ENCODE data around the gene NCKAP5.
A peak's percentile ranks its signal among the peaks of the same experiment; 100 is the strongest.

NCKAP5 gene

DNA sequence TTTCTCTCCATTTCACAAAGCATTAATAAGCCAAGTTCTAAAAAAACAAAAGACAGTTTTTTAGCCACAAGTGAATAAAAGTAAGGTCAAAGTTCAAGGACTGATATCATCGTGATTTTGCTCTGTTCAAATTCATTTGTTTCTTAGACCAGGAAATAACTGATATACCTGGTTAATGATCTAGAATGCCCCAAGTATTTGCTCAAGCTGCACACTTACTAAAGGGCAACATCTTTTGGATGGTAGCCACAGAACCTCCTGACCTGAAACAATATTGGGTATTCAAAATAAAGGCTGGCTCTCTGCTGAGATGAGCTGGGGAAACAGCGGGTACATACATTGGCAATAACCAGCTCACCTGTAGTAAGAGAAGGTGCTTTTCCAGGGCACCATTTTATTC lies 583.5 kb downstream of the NCKAP5 start:
- no peak for DNase-seq (ENCODE audit: low spot score)

DNA sequence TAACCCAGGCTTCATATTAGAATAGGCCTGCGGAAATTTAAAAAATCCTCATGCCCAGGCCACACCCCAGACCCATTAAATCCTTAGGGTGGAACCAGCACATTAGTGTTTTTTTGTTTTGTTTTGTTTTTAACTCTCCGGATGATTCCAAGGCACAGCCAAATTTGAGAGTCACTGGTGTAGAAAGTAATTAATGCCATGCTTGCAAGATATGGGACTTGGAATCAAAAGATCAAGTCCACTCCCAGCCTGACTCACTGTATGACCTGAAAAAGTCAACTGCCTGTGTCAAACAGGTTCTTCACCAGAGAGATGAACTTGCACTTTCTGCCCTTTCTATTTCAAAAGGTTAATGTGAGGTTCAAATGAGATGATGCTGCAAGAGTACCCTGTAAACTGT lies 588.0 kb downstream of the NCKAP5 start:
- DNase-seq (ENCODE audit: low spot score): no peak

DNA sequence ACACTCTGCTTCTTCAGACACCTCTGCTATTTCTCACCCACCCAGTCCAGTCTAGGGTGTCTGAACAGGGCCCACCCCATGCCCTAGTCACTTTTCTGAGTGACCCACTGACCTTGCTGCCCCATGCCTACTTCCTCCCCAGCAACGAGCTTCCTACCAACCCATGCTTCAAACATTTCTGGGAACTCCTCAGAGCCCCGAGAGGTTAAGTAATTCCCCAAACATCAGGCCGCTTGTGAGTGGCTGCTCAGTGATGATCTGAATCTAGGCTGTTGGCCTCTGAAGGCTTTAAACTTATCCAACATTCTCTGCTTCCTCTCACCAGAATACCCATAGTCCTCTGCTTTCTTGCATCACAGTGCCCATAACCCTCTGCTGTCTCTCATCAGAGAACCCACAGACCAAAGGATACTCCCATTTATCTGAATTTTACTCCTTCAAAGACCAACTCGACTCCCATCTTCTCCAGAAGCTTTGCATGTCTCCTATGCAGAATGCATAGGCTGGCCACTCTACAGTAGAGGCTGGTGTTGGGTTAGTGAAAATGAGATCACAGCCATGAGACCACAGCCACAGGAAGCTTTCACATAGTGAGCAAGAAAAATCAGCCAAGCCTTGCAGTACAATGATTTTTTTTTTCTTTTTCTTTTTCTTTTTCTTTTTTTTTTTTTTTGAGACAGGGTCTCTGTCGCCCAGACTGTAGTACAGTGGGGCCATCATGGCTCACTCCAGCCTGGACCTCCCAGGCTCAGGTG lies 588.7 kb downstream of the NCKAP5 start:
- DNase-seq (ENCODE audit: low spot score): no peak

DNA sequence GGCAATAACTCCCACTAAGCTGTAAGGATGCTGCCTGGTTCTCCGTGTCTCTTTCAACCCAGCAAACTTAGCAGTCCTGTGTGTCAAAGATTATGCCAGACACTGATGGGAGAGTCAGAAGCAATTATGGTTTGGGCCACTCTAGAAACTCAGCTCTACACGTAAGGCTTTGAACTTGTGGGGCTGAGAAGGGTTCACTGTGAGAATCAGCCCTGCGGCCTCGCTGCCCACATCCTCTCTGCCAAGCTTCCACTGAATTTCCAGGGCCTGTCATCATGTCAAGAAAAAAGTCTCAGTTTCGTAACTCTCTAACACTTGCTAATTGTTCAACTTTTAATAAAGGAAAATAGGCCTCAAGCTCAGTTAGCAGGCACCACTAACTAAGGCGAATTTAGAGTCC lies 589.4 kb downstream of the NCKAP5 start:
- DNase-seq (ENCODE audit: low spot score): no peak

DNA sequence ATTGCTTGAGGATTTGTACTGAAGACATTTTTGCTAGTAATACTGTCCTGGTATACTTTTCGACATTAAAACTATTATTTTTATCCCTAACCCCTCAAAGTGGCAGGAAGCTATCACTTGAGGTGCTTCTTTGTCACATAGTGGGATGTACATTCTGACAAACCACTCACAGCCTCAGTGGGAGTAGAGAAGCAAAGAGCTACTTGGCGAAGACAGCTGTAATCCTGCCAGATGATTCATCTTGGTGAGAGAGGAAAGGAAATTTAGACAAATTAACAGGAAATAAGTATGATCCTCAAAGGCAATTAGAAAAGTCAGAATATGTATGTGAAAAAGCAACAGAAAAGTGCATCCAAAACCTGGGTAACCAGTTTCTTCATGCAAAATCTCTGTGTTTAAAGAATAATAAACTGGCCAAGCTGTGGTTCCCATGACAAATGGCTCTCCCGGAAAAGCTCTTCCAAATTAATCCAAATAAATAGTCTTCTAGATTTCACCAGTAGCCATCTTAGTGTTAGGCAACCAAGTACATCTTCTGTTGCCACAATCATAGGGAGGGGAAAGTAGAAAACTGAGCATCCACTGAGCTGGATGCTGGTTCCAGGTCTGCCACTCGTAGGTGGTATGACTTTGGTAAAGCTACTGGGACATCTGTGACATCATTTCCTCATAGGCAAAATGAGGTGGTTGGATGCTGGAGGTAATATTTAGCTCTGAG lies 590.3 kb downstream of the NCKAP5 start:
- no peak for DNase-seq (ENCODE audit: low spot score)

DNA sequence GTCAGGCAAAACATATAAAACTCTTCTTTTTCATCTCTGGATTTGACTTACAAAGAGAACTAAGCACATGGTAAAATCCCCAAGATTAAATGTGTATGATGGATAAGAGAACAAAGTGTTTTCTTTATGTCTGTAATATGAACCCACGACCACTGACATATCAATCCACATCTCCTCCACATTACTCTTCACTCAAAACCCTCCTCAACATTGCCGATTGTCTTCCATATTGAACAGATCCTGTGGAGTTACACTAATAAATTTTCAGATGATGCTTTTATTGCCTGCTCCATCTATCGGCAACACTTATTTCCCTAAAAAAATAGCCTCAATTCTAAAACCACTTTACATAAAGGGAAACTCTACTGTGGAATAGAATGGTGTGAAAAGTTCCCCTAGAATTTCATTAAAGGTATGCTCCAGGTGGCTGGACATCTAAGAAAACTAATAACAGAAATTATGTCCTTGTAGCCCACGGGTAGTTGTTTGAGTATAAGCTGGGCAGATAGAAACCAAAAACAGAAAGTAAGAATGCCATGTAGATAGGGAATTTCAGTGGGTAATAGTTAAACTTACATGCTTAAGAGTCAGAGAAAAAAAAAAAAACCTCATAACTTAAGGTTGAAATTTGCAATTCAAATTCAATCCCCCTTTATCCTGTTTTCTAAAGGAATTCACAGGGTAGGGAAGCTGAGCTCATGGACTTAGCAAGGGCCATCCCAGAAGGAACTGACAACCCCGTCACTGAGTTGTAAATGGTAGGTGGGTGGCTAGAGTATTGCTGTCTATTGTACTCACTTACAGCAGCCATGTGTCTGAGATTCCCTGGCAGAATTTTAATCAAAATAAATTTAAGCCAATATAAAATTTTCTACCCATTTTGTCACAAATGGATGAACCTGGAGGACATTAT lies 592.8 kb downstream of the NCKAP5 start:
- no peak for DNase-seq (ENCODE audit: low spot score)

DNA sequence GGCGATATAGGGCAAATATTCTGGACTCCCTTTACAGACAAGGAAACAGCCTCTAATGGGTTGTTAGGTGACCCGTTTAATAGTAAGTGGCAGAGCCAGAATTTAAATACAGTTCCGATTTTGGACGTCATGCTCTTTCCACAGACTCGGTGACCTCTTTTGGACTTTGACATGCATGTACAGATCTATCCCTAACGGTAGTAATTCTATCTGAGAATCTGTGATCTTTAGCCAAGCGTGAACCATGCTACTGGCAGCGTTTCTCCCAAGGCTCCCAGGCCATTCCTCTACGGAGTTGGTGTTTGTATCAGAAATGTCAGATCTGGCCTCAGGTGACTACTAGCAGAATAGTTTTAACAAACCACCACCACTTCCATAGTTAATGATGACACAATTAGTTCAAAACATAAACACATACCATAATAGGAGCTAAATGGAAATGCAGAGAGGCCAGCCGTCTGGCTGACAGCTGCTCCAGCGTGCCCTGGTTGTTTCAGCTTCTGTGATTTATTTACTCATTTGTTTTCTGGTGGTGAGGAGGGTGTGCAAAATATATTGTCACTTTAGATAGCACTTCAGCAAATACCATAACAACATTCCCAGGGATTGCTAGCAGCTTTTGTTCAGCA lies 593.7 kb downstream of the NCKAP5 start:
- no peak for DNase-seq (ENCODE audit: low spot score)

DNA sequence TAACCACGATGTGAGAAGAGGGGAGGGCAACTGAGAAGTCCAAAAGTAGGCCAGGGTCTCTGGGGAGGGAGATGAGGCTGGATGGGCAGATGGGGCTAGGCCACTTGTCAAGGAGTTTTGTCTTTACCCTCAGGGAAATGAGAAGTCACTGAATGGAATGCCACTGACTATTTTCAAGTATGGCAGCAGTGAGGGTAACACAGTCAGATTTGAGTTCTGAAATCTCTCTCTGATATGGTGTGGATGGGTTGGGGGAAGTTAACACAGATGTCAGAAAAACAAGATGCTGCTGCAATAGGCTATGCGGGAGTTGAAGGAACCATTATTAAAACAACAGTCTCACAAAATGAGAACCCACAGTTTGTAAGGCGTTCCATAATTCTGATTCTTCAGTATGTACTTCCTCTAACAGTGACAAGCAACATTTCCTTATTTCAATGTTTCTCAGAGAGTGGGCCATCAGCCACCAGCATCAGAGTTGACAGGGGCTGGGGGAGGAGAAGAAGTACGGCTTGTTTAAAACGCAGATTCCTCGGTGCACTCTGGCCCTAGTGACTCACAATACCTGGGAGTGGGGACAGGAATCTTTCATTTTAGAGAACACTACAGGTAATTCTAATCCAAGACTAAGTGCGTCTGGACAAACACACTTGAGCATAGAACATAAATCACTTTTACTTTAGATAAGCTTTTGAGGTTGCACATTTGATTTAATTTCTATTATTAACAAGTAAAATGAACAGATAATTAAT lies 596.8 kb downstream of the NCKAP5 start:
- DNase-seq (ENCODE audit: low spot score): no peak

DNA sequence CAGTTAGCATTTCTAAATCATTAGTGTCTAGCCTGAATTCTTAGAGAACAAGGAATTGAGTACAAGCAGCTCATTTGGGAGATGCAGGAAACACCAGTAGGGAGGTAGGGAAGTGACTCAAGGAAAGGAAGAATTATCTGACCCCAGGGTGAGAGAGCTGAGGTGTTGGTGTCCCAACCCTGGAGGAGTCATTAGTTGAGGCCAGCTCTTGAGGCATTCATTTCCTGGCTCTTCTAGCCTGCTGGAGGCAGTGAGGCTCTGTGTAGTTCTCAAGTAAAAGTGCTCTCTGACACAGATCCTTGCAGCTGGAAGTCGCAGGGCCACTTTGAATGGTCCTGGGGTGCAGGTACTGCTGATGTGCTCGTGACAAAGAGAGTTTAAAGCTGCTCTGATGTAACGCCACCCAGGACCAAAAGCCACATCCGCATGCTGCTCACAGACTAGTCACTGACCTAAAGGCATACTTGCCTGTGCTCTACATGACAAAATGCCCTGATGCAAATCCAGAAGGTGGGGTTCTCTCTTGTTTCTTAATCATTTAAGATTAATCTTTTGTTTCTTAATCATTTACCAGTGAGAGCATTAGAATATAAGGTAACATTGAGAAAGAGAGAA lies 598.8 kb downstream of the NCKAP5 start:
- no peak for DNase-seq (ENCODE audit: low spot score)

DNA sequence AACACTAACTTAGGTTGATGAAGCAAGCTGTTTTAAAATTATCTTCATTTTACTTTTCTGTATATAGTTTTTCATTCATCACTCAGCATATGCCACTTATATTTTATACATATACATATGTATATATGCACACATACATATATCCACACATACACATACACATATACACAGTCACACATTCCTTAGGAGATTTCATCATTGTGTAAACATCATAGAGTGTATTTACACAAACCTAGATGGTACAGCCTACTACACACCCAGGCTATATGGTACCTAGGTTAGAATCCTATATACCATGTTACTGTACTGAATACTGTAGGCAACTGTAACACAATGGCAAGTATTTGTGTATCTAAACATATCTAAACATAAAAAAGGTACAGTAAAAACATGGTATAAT lies 602.8 kb downstream of the NCKAP5 start:
- no peak for DNase-seq (ENCODE audit: low spot score)

DNA sequence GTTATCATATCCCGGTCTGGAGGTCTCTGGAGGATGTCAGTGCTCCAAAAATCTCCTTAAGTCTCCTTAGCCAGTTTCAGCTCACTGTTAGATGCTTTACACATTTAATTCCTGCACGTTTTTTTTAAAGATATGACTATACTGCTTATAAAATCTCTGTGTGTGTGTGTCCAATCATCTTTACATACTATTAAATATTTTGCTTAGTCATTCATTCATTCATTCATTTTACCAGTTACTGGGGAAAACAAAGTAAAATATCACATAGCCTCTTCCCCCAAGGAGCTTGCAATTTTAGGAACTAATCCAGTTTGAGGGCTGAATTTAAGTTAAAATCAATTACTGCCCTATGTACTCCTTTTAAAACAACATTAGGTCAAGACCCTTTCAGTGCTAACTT lies 605.1 kb downstream of the NCKAP5 start:
- DNase-seq (ENCODE audit: low spot score): no peak

DNA sequence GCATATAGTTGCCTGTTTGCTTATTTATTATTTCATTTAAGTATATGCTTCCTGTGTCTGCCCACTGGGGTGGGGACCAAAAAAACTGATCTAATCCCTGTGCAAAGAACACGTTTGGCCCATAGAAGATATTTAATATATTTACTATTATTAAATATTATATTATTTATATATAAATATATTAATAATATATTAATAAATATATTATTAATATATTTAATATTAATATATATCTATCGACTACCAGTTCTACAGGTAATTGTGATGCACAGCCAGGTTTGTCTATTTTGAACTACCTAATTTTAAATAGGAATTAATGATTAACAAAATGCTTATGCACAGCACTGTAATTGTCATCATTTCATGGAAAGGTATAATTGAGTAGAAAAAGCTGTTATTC lies 609.4 kb downstream of the NCKAP5 start:
- no peak for DNase-seq (ENCODE audit: low spot score)

DNA sequence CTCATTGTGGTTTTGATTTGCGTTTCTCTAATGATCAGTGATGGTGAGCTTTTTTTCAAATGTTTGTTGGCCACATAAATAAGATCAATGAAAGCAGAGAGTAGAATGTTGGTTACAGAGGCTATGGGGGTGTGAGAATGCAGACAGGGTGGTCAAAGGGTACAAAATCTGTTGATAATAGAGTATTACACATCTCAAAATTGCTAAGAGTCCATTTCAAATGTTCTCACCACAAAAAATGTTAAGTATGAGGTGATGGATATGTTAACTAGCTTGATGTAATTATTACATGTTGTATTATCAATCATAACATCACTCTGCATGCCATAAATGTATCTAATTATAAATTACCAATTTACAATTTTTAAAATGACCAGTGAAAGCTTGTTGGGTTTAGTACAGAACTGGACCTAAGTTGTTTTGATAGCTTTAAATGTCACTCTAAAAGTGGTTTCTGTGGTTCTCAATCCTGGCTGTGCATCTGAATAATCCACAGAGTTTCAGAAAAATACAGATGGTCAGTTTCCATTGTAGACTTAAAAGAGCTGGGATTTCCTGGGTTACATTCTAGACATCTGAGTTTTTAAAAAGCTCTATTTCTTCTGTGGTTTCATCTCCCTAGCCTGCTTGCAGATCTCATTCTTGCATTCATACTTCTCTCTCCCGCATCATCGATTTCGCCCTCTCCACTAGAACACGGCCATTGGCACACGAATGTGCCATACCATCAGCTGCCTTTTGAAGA lies 612.2 kb downstream of the NCKAP5 start:
- DNase-seq (ENCODE audit: low spot score): no peak

DNA sequence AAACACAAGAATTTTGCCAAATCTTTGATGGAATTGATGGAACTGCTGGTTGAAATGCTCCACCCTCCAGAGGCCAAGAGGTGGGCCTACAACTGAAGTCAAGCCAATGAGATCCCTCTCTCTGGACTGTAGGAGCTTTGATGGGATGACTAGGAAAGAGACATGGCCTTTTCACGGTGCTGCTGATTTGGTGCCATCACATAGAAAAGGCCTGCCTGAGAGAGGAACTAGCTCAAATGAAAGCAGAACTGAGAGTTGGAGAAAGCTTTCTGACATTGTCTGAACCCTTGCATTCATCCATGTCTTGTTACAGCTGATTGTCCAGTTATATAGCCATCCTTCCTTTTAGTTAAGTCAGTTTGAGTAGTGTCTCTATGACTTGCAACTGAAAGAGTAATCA lies 614.5 kb downstream of the NCKAP5 start:
- DNase-seq (ENCODE audit: low spot score): peak; percentile 65

DNA sequence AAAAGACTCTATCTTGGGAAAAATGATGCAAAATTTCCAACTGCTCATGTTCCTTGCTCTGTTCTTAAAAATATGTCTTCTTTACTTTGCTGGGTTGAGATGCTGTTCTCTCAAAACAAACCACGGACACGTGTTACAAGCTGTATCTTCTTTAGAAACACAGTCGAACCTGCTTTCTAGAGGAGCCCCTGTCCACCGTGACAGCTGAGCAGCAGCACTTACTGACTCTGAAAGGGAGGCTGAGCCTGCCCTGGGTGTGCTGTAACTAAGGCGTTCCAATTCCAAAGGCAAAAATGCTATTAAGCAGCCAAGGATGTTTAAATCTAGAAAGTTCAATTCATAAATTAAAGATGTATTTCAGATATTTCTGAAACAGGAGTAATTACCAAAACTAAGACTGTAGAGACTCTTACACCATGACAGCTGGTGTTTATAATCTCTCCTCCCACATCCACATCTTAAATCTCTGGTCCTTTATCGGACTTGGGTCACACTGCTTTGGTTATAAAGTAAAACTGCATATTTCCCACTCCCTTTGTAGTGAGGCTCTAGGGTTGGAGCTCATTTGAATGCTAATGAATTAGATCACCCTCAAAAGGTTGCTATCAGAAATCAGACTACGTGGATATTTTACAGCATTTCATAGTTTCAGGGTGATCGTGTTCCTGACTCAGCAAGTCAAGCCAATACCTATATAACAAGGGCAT lies 617.1 kb downstream of the NCKAP5 start:
- no peak for DNase-seq (ENCODE audit: low spot score)

DNA sequence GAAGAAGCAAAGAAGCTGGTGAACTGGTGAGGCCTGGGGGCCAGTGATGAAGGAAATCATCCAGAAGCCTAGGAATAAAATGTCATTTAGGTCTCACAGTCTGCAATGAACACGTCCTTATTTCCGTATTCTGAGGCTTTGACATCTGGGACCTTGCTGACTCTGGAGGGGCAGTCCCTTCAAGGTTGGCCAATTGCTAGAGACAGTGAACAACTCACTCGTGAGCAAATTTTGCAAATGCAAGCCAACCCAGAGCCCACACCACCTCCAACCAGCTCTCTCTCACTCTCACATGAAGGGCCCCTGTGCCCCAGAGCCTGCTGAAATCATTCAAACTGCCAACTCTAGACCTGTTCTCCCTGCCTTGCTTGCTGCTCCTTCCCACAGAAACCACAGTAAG lies 619.2 kb downstream of the NCKAP5 start:
- DNase-seq (ENCODE audit: low spot score): no peak

DNA sequence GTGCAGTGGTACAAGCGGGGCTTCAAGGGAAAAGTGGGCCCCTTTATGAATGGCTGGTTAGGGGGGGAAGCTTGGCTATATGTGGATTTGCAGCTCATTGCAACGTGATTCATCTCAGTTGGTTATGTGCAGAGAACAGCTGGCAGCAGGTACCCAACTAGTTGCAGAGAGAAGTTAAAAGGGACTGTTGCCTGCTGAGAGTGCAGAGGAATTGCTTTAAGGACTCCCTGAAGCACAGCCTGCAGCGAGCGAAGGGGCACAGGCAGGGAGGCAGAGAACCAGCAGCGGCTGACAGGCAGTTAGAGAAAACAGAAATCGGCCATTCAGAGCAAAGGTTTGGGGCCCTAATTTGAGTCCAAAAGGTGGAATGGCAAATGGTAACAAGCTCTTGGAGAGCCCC lies 620.1 kb downstream of the NCKAP5 start:
- no peak for DNase-seq (ENCODE audit: low spot score)

DNA sequence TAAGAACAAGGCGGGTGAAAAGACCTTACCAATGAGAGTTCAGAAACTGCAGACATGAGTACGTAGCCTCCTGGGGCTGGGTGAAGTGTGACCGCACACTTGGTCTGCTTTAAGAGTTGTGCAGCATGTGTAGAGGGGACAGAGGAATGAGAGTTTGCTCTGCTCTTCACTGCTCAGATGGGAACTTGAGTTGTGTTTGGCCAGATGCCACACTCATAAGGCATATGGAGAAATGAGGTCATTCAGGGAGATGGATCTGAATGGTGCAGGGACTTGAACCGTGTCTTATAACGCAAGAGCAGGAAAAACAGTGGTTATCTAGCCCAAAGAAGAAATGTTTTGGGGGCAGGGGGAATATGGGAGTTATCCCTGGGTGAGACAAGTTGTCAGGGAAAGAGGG lies 624.4 kb downstream of the NCKAP5 start:
- peak; percentile 24 for DNase-seq (ENCODE audit: low spot score)

DNA sequence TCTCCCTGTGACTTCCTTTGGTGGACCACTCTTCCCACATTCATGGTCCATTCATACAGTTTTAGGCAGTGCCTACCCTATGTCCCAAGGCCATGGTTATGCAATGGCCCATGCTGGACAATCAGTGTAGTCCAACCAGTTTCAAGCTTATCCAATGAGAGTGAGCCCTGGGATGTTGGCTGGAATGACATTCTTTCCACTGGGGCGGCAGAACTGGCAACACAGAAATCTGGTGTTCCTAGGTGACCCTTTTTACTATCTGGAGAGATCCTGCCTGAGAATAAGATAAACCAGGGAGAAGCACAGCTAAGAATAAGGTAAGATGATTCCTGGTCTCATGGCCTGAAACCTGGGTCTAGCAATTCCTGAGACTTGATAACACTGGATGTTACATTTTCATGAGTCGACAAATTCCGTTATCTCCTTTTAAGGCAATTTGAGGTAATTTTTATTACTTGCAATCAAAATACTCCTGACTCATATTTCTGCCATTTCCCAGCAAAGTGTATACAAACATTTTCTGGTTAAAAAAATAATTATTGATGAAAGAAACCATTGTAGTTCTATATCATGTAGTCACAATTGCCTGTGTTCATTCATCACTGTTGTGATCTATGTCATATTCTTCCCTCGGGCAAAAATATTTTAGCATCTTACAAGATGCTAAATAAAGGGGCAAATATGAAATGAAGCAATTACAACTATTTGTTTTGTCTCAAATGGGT lies 626.8 kb downstream of the NCKAP5 start:
- DNase-seq (ENCODE audit: low spot score): no peak
